ENCODE data around the gene FOXL3. TPM values are rescaled to one million over a fixed set of nuclear protein-coding genes. Genes with fewer than 3 reads are reported as not detected.

The FOXL3 gene
- total and polyA plus RNA-seq, 12 donors: not detected

- no peak overlapping the region for H3K4me3 ChIP-seq
- H3K4me1 ChIP-seq (replicated peaks in 1 of 2): peaks cover 0 to 6% of the 10 kb centered on the region in 2 donors
- intact Hi-C loops (cut with DNase I): no loop called here
- no peak for DNase-seq
- no peaks in the 10 kb centered on the region for H3K36me3 ChIP-seq (replicated peaks in 1 of 2)
- TF ChIP-seq CTCF (IDR thresholded peaks at IDR 0.05): no peak
- no peak for TF ChIP-seq POLR2A (IDR thresholded peaks at IDR 0.05)
- 82 to 91% (median 86%) methylated on average over 14 of the region's 14 CpGs for WGBS, 4 donors
- H3K27me3 ChIP-seq: no peaks in the 10 kb centered on the region
- H3K27ac ChIP-seq: no peak overlapping the region
- H3K9me3 ChIP-seq (replicated peaks in 1 of 3): peaks cover 0 to 8% (median 0%) of the 10 kb centered on the region in 3 donors
Observed at GRCh38 chr7:272631-273030, 17.3 kb upstream of the FOXL3 start.

- Histone ChIP-seq H3K36me3 (replicated peaks in 1 of 2) (no peaks in the 10 kb centered on the region), H3K27me3 (no peaks in the 10 kb centered on the region), H3K9me3 (replicated peaks in 1 of 3) (peaks cover 0 to 8% (median 0%) of the 10 kb centered on the region in 3 donors), H3K4me3 (no peak overlapping the region), H3K4me1 (replicated peaks in 1 of 2) (peaks cover 0 to 6% of the 10 kb centered on the region in 2 donors), H3K27ac (no peak overlapping the region)
- intact Hi-C loops (cut with DNase I): no loop called here
- no peak for DNase-seq
- 79 to 93% (median 90%) methylated on average over 7 of the region's 7 CpGs for WGBS, 4 donors
- TF ChIP-seq CTCF (IDR thresholded peaks at IDR 0.05): no peak
- no peak for TF ChIP-seq POLR2A (IDR thresholded peaks at IDR 0.05)
Observed at GRCh38 chr7:273327-273726, 16.6 kb upstream of the FOXL3 start.

- Histone ChIP-seq H3K36me3 (replicated peaks in 1 of 2) (no peaks in the 10 kb centered on the region), H3K27ac (no peak overlapping the region), H3K9me3 (replicated peaks in 1 of 3) (peaks cover 0 to 8% (median 0%) of the 10 kb centered on the region in 3 donors), H3K4me3 (no peak overlapping the region), H3K27me3 (no peaks in the 10 kb centered on the region), H3K4me1 (replicated peaks in 1 of 2) (peaks cover 0 to 6% of the 10 kb centered on the region in 2 donors)
- WGBS, 4 donors: 37 to 51% (median 46%) methylated on average over 2 of the region's 2 CpGs
- intact Hi-C loops (cut with DNase I): no loop called here
- no peak for TF ChIP-seq CTCF (IDR thresholded peaks at IDR 0.05)
- no peak for TF ChIP-seq POLR2A (IDR thresholded peaks at IDR 0.05)
- DNase-seq: no peak
Observed at GRCh38 chr7:274266-274665, 15.7 kb upstream of the FOXL3 start.

GRCh38 chr7:276230-276835 is 13.6 kb upstream of the FOXL3 start:
- TF ChIP-seq CTCF (IDR thresholded peaks at IDR 0.05) (no peak), POLR2A (IDR thresholded peaks at IDR 0.05) (no peak)
- Histone ChIP-seq H3K9me3 (replicated peaks in 1 of 3) (peaks cover 0 to 8% (median 0%) of the 10 kb centered on the region in 3 donors), H3K27ac (no peak overlapping the region), H3K27me3 (no peaks in the 10 kb centered on the region), H3K36me3 (replicated peaks in 1 of 2) (no peaks in the 10 kb centered on the region), H3K4me1 (replicated peaks in 1 of 2) (peaks cover 0 to under 1% of the 10 kb centered on the region in 2 donors), H3K4me3 (no peak overlapping the region)
- intact Hi-C loops (cut with DNase I): no loop called here
- WGBS, 4 donors: 67 to 74% (median 72%) methylated on average over 6 to 10 of the region's 10 CpGs
- no peak for DNase-seq

All from adrenal gland (tissue), 12 donors.